Prostate gland (tissue), 2 donors: ENCODE measurements around the gene SFTA2.

Source experiments
- CTCF ChIP-seq, 4 experiments: fragments of 200-600 bp in 2 of 4; fragments of 450-650 bp in 2 of 4; sonication (generic) in 2 of 4; IDR thresholded peaks; 1 replicate in 3 of 4; 2 replicates in 1 of 4; pipeline ENCODE4 v1.5.1; 2016 to 2019; ENCODE audit warnings: antibody characterized with exemption in 4 of 4, mild to moderate bottlenecking in 2 of 4, moderate library complexity in 2 of 4
- POLR2A ChIP-seq: fragments of 450-650 bp; IDR thresholded peaks from one replicate; pipeline ENCODE4 v1.6.1; 2016; ENCODE audit warnings: antibody characterized with exemption, mild to moderate bottlenecking

GRCh38 chr6:30954631-30955366 is 22.8 kb upstream of the SFTA2 start:
- no peak for TF ChIP-seq CTCF (IDR thresholded peaks at IDR 0.05)
- TF ChIP-seq POLR2A = no peak
